Measurements from ENCODE around the gene SYMPK. TPM values are rescaled to one million over a fixed set of nuclear protein-coding genes. Genes with fewer than 3 reads are reported as not detected.
A peak's percentile ranks its signal among the peaks of the same experiment; 100 is the strongest.

Gene SYMPK
- total RNA-seq, 1 donor from 2014 or later = 93.0 TPM

- no peak for DNase-seq (ENCODE audit: extremely low spot score, unreplicated experiment)
- H3K36me3 Mint-ChIP-seq = peaks cover 5% of the 10 kb centered on the region
- H3K27me3 Mint-ChIP-seq = peaks cover 10% of the 10 kb centered on the region
- no peak overlapping the region for H3K4me3 Mint-ChIP-seq
- TF ChIP-seq CTCF (conservative IDR thresholded peaks at IDR 0.05) = no peak
- H3K27ac Mint-ChIP-seq = peak overlapping the region; percentile 15
- H3K9me3 Mint-ChIP-seq = no peaks in the 10 kb centered on the region
- peaks cover 37% of the 10 kb centered on the region for H3K4me1 Mint-ChIP-seq (ENCODE audit: unreplicated experiment)
Measured at GRCh38 chr19:45879971-45880370, 17.0 kb upstream of the SYMPK start.

GRCh38 chr19:45879055-45879454 lies 16.1 kb upstream of the SYMPK start:
- H3K27me3 Mint-ChIP-seq = peaks cover 10% of the 10 kb centered on the region
- H3K4me3 Mint-ChIP-seq = peak overlapping the region; percentile 51
- peaks cover 42% of the 10 kb centered on the region for H3K4me1 Mint-ChIP-seq (ENCODE audit: unreplicated experiment)
- H3K9me3 Mint-ChIP-seq = no peaks in the 10 kb centered on the region
- DNase-seq (ENCODE audit: extremely low spot score, unreplicated experiment) = no peak
- no peak for TF ChIP-seq CTCF (conservative IDR thresholded peaks at IDR 0.05)
- H3K36me3 Mint-ChIP-seq = peaks cover 5% of the 10 kb centered on the region
- peak overlapping the region; percentile 91 for H3K27ac Mint-ChIP-seq

- Mint-ChIP-seq H3K27me3 (peaks cover 10% of the 10 kb centered on the region), H3K36me3 (peaks cover under 1% of the 10 kb centered on the region), H3K27ac (peak overlapping the region; percentile 91), H3K4me3 (peak overlapping the region; percentile 60), H3K9me3 (no peaks in the 10 kb centered on the region), H3K4me1 (ENCODE audit: unreplicated experiment) (peaks cover 41% of the 10 kb centered on the region)
- no peak for TF ChIP-seq CTCF (conservative IDR thresholded peaks at IDR 0.05)
- DNase-seq (ENCODE audit: extremely low spot score, unreplicated experiment) = no peak
Measured at GRCh38 chr19:45878043-45878794, 15.3 kb upstream of the SYMPK start.

- TF ChIP-seq CTCF (conservative IDR thresholded peaks at IDR 0.05) = no peak
- peaks cover 10% of the 10 kb centered on the region for H3K27me3 Mint-ChIP-seq
- no peaks in the 10 kb centered on the region for H3K36me3 Mint-ChIP-seq
- peak overlapping the region; percentile 7 for H3K4me3 Mint-ChIP-seq
- peak overlapping the region; percentile 20 for H3K27ac Mint-ChIP-seq
- peaks cover 33% of the 10 kb centered on the region for H3K4me1 Mint-ChIP-seq (ENCODE audit: unreplicated experiment)
- DNase-seq (ENCODE audit: extremely low spot score, unreplicated experiment) = peak; percentile 72
- H3K9me3 Mint-ChIP-seq = no peaks in the 10 kb centered on the region
Measured at GRCh38 chr19:45876411-45877197, 13.7 kb upstream of the SYMPK start.

- DNase-seq (ENCODE audit: extremely low spot score, unreplicated experiment) = no peak
- Mint-ChIP-seq H3K27ac (peak overlapping the region; percentile 20), H3K4me3 (peak overlapping the region; percentile 7), H3K36me3 (no peaks in the 10 kb centered on the region), H3K27me3 (peaks cover 10% of the 10 kb centered on the region), H3K4me1 (ENCODE audit: unreplicated experiment) (peaks cover 28% of the 10 kb centered on the region), H3K9me3 (no peaks in the 10 kb centered on the region)
- TF ChIP-seq CTCF (conservative IDR thresholded peaks at IDR 0.05) = no peak
Measured at GRCh38 chr19:45876161-45876410, 13.1 kb upstream of the SYMPK start.

Measured in type B pancreatic cell (in vitro differentiated cells).